Measurements from ENCODE around the gene SETDB1. TPM values are rescaled to one million over a fixed set of nuclear protein-coding genes. Genes with fewer than 3 reads are reported as not detected.

SETDB1 gene
- total and polyA plus RNA-seq, 2 of the 8 experiments (the other 6 are each of a cell fraction or from before 2014, with no cell fraction given), result 27.5 to 48.8 TPM

DNA sequence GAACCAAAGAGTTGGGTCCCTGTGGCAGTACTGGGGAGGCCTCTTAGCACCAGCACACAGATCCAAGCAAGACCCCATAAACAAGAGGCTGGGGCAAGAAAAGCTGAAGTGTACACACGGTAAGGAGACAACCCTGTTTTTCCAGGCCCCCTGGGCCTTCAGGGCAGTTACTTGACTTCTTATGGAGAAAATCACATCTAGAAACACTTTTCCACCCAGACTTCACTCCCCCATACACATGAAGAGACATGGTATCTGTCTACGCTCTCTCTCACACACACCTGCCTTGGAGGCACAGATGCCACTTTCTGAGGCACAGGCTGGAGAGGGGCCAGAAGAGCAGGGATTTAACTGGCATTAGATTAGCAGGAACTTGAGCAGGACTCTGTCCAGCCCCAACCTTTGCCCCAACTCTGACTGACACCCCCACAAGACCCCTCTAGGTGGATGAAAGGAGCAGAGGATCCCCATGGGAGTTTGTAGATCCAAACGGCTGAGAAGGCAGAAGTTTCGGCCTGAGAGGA, 46.3 kb downstream of the SETDB1 start:
- ChIA-PET CTCF (ENCODE audit: partially characterized antibody) (interaction anchor here (0.8 to 2.6 kb wide), 2 partner anchors 8 to 17 kb away, joined by 4 to 12 read pairs; no protein-coding TSS in a partner anchor), POLR2A (ENCODE audit: partially characterized antibody) (interaction anchor here (1.0 to 10.5 kb wide), 7 partner anchors 6 to 34 kb away, joined by 4 to 133 read pairs (median 5); partner anchors contain the start of genes ANXA9 and MINDY1)
- H3K4ac ChIP-seq (replicated peaks; ENCODE audit: insufficient read length, low read depth, low read length), result no peak overlapping the region
- peak overlapping the region; percentile 83 to 93 for H3K4me2 ChIP-seq (ENCODE audit: insufficient read depth in 1 of 2, low read depth in 2 of 2, low read length in 2 of 2)
- H4K91ac ChIP-seq (replicated peaks; ENCODE audit: insufficient read length, low read length), result no peak overlapping the region
- no peak overlapping the region for H2AK5ac ChIP-seq (ENCODE audit: low read depth, low read length)
- H2BK5ac ChIP-seq (ENCODE audit: low read depth, low read length), result peak overlapping the region; percentile 77
- no peak for FAIRE-seq
- H3K14ac ChIP-seq (ENCODE audit: insufficient read length), result no peak overlapping the region
- no peak for DNase-seq (ENCODE audit: low read depth in 1 of 2, low spot score in 2 of 2)
- H3K36me3 ChIP-seq (ENCODE audit: control insufficient read depth in 2 of 4, insufficient read depth in 4 of 4, low read length in 3 of 4), result peaks cover 5 to 17% (median 15%) of the 10 kb centered on the region in 4 experiments; a peak in 7 of 8 replicates
- 81% methylated on average over 4 of the region's 4 CpGs; no CpG with 5 or more reads in 1 of the 2 experiments for WGBS, 2 experiments (ENCODE audit: extremely low coverage in 1 of 2, insufficient coverage in 1 of 2, insufficient read length in 1 of 2, insufficient replicate concordance in 2 of 2, low coverage in 1 of 2, low lambda C conversion rate in 2 of 2, missing lambda C conversion rate in 1 of 2)
- no peak overlapping the region; a peak in 2 of 7 replicates for H3K9ac ChIP-seq (replicated peaks in 1 of 4; ENCODE audit: extremely low read depth in 1 of 4, low read depth in 3 of 4, low read length in 3 of 4)
- no peak overlapping the region for H3K56ac ChIP-seq (replicated peaks; ENCODE audit: insufficient read length, low read depth, low read length)
- peaks cover 20 to 43% (median 34%) of the 10 kb centered on the region in 4 experiments for H3K4me1 ChIP-seq (replicated peaks in 1 of 4; ENCODE audit: control insufficient read depth in 3 of 4, insufficient read depth in 4 of 4, low read length in 3 of 4)
- peaks cover 21 to 61% of the 10 kb centered on the region in 2 experiments for H3K79me2 ChIP-seq (ENCODE audit: control insufficient read depth in 1 of 2, insufficient read depth in 2 of 2, low read length in 2 of 2)
- no peak for TF ChIP-seq RBBP5 (IDR thresholded peaks at IDR 0.05; ENCODE audit: borderline replicate concordance, low read depth, low read length)
- peak; percentile 2 for TF ChIP-seq TAF7 (optimal IDR thresholded peaks at IDR 0.05; ENCODE audit: borderline replicate concordance, low read depth, low read length)
- peak overlapping the region; percentile 53; the same call in 1 of the 2 replicates for H2BK20ac ChIP-seq (ENCODE audit: low read length)
- H2BK120ac ChIP-seq (replicated peaks; ENCODE audit: low read depth, low read length), result no peak overlapping the region
- no peak overlapping the region for H3K27ac ChIP-seq (ENCODE audit: low read depth, low read length)
- peak overlapping the region in 3 of 4 experiments; percentile 79 to 91 (median 82); a peak in 5 of 8 replicates for H3K4me3 ChIP-seq (ENCODE audit: extremely low read depth in 1 of 4, insufficient read depth in 2 of 4, low read depth in 3 of 4, low read length in 4 of 4)
- no peak overlapping the region for H2AFZ ChIP-seq (ENCODE audit: low read length)
- H3K79me1 ChIP-seq (ENCODE audit: low read depth, low read length), result peaks cover 17% of the 10 kb centered on the region
- H4K8ac ChIP-seq (ENCODE audit: extremely low read depth, insufficient read depth, low read length), result no peak overlapping the region
- peaks cover 12% of the 10 kb centered on the region; the same call in 1 of the 2 replicates for H3K23me2 ChIP-seq (ENCODE audit: low read depth, low read length)
- H3K9me3 ChIP-seq (ENCODE audit: insufficient read depth in 2 of 2, low read depth in 1 of 2, low read length in 1 of 2), result no peaks in the 10 kb centered on the region
- no peak overlapping the region; the same call in 1 of the 2 replicates for H2BK15ac ChIP-seq (ENCODE audit: low read length)
- no peaks in the 10 kb centered on the region for H3K27me3 ChIP-seq (replicated peaks in 1 of 4; ENCODE audit: control insufficient read depth in 3 of 4, extremely low read depth in 1 of 4, insufficient read depth in 3 of 4, low read length in 3 of 4)
- H4K5ac ChIP-seq (ENCODE audit: insufficient read length, low read depth, low read length), result no peak overlapping the region
- H3K18ac ChIP-seq (ENCODE audit: extremely low read depth, low read length), result no peak overlapping the region
- H3K23ac ChIP-seq (ENCODE audit: insufficient read length), result no peak overlapping the region
- peak overlapping the region; percentile 35; the same call in 1 of the 2 replicates for H2BK12ac ChIP-seq (ENCODE audit: low read depth, low read length)
- peaks cover 18 to 23% of the 10 kb centered on the region in 2 experiments for H4K20me1 ChIP-seq (replicated peaks in 1 of 2; ENCODE audit: control insufficient read depth in 1 of 2, insufficient read depth in 2 of 2, low read length in 2 of 2)

Data from H1 (cell line).